NCI-H524 (cell line): Measurements from ENCODE around the gene ITIH5.

Experiments
- DNase-seq, 2 experiments: peaks; one replicate each; lab custom pipeline; 2025; lab: John Stamatoyannopoulos, UW

ITIH5 gene

DNA sequence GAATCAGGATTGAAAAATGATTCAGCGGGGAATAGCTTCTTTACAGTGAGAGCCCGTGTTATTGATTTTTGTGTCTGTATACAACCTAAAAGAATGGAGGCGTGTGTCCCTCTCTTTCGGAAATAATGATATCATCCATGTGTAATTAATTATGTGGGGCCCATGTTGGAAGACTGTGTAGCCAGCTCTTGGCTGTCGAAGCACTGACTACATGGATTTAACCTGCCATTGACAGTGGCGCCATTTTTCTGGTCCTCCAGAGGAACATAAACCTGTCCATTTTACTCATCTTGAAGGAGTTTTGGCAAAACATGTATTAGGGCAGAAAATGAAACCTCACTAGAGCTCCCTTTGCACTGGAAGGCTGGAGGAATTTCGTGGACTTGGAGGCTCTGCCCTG, 119.6 kb downstream of the ITIH5 start:
- DNase-seq, result no peak

DNA sequence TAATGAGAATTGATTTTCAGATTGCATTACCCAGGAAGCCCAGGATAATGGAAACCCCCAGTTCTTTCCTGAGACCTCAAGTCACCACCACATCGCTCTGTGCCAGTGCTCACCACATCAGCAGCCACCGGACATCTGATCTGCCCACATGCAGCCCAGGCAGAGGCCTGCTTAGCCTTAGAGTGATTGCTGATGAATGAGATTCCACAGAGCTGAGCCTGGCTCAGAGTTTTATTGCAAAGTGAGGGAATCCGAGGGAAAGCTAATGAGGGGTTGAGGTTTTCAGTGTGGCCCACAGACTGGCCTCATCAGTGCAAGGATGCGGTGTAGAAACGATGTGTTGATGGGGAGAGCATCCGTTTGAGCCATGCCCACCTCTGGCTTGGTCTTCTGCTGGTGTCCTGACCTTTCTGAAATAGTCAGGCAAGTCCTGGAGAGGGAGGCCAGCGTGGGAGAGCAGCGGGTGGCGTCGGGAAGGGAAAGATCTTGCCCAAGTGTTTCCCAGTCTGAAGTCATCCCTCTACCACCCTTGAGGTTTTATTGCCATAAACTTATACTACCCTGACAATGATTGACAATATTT, 120.3 kb downstream of the ITIH5 start:
- no peak for DNase-seq

GRCh38 chr10:7545792-7546191, 121.0 kb downstream of the ITIH5 start:
- DNase-seq, result no peak

GRCh38 chr10:7545261-7545660, 121.5 kb downstream of the ITIH5 start:
- no peak for DNase-seq

GRCh38 chr10:7544203-7544602, 122.6 kb downstream of the ITIH5 start:
- DNase-seq, result no peak

GRCh38 chr10:7542189-7542914, 124.4 kb downstream of the ITIH5 start:
- no peak for DNase-seq

- no peak for DNase-seq
Measured at GRCh38 chr10:7541137-7542087, 125.4 kb downstream of the ITIH5 start.

DNA sequence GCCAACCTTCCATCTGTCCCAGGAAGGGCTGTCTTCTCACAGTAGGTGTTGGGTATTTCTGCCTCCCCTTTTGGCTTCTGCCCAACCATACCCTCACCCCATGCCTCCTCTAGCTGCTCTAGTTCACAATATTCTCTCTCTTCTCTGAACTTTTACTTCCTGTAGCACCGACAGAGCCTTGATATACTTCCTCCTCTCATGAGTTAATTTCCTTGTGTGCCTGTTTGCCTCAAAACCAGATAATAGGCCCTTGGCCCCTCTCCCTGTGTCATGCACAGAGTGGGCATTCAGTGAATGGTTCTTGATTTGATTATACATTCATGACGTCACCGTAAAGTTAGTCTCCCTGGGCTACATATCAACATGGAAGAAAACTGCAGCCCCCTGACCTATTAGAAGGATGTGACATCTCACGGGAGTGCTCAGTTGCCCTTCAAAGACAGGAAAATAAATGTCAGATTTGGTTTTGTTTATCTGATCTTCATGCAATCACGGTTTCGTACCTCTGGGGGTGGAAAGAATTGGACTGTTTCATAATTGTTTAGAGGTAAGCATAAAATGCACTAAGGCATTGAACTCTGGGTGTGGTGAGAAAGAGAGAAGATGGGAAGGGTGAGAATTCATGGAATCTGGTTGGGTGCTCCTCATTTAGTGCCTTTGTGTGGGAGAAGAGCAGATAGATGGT, 127.7 kb downstream of the ITIH5 start:
- no peak for DNase-seq

GRCh38 chr10:7537126-7537525, 129.6 kb downstream of the ITIH5 start:
- no peak for DNase-seq

- no peak for DNase-seq
Measured at GRCh38 chr10:7534480-7534852, 132.3 kb downstream of the ITIH5 start.

- no peak for DNase-seq
Measured at GRCh38 chr10:7533657-7534479, 132.9 kb downstream of the ITIH5 start.

- DNase-seq, result no peak
Measured at GRCh38 chr10:7532723-7533498, 133.9 kb downstream of the ITIH5 start.

GRCh38 chr10:7529638-7530037, 137.1 kb downstream of the ITIH5 start:
- DNase-seq, result peak in 1 of 2 experiments; percentile 23

DNA sequence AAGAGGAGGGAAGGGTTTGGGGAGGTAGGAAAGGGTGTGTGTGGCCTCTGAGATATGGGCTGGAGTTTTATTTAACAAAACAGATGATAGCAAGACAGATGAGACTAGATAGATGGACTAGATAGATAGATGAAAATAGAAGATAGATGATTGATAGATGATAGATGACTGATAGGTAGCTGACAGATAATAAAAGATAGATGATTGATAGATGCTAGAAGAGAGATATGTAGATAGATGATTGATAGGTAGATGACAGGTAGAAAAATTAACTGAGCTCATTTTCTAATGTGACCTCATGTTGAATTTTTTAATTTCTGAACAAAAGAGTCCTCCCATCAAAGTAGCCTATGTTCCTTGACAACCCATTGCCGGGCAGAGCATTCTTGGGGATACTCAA, 139.3 kb downstream of the ITIH5 start:
- DNase-seq, result no peak

DNA sequence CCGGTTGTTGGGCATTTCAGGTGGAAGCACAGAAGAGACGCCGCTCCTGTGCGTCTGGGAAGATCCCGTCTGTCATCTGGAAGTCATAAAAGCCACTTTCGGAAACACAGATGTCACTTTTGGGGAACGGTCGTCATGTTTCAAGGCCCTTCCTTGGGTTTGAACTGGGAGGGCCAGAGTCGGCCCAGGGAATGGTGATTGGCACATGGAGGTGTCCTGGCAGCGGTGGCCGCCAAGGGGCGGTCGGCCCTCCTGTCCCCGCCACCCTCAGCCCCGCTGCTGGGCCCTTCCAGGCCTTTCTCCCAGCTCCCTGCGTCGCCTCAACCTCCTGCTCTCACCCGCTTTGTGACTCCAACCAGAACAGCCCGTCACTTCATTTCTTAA, 140.8 kb downstream of the ITIH5 start:
- peak; percentile 15 to 17 for DNase-seq

GRCh38 chr10:7525314-7526016, 141.3 kb downstream of the ITIH5 start:
- peak in 1 of 2 experiments; percentile 54 for DNase-seq

DNA sequence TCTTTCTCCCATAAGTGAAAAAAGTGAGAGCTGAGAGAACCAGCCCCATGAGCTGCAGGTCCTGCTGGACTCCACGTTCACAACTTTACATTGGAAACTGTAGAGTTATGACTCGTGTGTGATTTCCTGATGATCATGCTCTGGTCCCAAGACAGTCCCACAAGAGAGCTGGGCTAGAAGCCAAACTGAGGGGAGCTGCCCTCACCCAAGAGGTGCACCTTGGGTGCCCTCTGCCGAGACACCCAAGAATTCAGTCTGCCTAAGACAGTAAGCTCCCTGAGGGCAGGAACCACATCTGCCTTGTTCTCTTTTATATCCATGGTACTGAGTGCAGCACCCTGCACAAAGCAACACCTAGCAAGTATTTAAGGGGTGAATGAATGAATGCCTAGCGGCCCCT, 143.1 kb downstream of the ITIH5 start:
- peak in 1 of 2 experiments; percentile 2 for DNase-seq

- DNase-seq, result peak in 1 of 2 experiments; percentile 73
Measured at GRCh38 chr10:7520507-7521485, 146.0 kb downstream of the ITIH5 start.

GRCh38 chr10:7519351-7519750, 147.4 kb downstream of the ITIH5 start:
- no peak for DNase-seq
